ENCODE data around the gene TMEM156.

DNA sequence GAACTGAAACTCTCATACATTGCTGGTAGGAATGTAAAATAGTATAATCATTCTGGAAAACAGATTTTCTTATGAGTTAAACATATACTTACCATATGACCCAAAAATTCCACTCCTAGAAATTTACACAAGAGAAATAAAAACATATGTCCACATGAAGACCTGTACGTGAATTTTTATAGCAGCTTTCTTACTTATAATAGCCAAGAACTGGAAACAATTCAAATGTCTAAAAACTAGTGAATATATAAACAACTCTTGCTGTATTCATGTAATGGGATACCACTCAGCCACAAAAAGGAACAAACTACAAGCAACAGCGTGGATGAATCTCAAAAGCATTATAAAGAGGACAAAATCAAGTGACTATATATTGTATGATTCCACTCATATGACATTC lies 27.5 kb downstream of the TMEM156 start:
- TF ChIP-seq POLR2AphosphoS5 (IDR thresholded peaks at IDR 0.05; ENCODE audit: low read depth, low read length) (no peak), POLR2A (IDR thresholded peaks at IDR 0.05; ENCODE audit: low read depth, low read length) (no peak)

Measured in GM12892 (cell line).